GM21825 (cell line): ENCODE results near the gene SUFU.

Source experiments
- ATAC-seq: cut with Tn5 transposase; IDR thresholded peaks from one replicate; pipeline ENCODE4 v1.9.1; 2021; ENCODE audit warnings: mild to moderate bottlenecking, moderate library complexity; ENCODE audit not compliant: unreplicated experiment

SUFU gene

DNA sequence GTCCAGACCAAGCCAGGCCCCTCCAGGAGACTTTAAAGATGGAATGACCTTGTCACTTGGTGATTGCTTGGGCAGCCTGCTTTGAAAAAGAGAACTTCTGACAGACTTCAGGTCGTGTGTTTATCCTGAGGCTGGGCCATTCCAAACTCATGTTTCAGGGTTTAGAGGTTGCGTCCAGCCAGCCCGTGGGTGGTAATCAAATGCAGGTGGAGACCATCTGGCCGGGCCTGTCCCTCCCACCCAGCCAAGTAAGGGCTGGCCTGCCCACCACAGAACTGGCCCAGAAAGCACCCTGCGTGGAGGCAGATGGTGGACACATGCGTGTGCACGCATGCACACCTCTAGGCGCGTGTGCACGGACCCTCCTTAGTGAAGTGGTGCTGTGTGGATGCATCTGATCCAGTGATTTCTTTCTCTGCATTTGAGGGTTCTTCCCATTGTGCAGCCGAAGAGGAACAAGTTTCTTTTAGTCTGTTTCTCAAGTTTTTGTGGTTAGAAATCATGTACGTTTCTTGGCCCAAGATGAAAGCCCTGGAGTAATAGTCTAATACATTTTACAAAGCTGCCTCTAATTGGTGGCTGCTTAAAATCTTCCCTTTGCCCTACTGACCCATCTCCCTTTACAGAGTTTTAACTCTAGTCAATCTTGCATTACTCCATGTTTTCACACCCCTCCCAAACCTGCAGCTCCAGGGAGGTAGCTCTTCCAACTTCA lies 43.0 kb downstream of the SUFU start:
- ATAC-seq = no peak

DNA sequence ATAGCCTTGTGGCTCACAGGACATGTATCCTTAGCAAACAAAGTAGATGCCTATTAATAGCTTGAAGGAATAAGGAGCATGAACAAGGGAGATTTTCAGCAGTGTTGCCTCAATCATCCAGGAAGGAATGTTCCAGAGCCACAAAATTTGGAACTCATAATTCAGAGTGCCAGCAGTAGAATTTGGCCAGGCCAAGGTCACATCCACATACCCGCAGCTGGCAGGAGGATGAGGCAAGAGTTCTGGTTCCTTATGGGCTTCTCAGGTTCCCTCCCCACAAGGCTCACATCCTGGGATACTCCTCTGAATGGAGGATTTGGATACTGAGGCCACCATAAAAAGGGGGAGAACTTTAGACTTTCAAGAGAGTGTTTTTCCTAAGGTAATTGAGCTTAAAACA lies 45.8 kb downstream of the SUFU start:
- no peak for ATAC-seq

DNA sequence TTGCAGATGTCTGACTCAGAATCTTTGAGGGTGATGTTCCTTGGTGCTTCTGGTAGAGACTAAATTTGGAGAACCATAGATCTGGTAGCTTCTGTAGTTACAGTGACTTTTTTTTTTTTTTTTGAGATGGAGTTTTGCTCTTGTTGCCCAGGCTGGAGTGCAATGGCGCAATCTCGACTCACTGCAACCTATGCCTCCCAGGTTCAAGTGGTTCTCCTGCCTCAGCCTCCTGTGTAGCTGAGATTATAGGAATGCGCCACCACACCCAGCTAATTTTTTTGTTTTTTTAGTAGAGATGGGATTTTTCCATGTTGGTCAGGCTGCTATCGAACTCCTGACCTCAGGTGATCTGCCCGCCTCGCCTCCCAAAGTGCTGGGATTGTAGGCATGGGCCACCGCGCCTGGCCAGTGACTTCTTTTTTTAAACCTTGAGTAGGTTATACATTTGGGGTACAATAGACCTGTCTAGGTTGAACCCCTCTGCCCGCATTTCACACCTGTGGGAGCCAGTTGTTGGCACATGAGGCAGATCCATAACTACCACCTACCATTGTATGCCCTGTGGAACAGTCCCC lies 47.0 kb downstream of the SUFU start:
- no peak for ATAC-seq

DNA sequence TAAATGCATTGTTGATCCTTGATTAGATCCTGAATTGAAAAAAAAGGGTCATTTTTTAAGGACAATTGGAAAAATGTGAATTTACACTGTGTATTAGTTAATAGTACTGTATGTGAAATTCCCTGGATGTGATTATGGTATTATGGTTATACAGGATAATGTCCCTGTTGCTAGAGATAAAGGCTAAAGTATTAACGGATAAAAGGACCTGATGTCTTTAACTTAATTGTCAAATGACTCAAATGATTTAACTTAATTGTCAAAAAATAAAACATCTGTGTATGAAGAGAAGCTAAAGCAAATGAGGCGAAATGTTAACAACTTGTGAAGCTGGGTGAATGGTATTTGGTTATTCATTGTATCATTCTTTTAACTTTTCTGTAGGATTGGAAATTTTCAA lies 48.8 kb downstream of the SUFU start:
- ATAC-seq = no peak

DNA sequence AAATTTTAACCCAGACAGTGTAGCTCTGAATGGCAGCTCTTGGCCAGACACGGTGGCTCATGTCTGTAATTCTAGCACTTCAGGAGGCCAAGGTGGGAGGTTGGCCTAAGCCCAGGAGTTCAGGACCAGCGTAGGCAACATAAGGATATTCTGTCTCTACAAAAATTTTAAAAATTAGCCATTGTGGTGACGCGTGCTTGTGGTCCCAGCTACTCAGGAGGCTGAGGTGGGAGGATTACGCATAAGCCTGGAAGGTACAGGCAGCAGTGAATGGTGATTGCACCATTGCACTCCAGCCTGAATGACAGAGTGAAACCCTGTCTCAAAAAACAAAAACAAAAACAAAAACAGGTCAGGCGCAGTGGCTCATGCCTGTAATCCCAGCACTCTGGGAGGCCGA lies 50.0 kb downstream of the SUFU start:
- no peak for ATAC-seq

DNA sequence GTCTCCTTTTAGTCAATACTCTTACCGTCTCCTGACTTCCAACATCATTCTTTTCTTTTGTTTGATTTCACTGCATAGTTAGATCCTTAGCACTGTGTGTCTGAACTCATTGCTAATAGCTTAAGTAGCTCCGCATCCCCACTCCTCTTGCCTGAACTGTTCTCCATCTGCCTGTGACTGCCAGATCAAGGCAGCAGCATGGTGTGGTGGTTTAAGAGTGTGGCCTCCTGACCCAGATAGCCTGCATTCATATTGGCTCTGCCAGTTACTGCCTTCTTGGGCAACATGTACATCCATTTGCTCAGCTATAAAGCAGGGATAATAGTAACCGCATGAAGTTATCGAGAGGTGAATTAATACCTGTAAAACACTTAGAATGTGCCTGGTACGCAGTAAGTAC lies 50.8 kb downstream of the SUFU start:
- ATAC-seq = no peak

DNA sequence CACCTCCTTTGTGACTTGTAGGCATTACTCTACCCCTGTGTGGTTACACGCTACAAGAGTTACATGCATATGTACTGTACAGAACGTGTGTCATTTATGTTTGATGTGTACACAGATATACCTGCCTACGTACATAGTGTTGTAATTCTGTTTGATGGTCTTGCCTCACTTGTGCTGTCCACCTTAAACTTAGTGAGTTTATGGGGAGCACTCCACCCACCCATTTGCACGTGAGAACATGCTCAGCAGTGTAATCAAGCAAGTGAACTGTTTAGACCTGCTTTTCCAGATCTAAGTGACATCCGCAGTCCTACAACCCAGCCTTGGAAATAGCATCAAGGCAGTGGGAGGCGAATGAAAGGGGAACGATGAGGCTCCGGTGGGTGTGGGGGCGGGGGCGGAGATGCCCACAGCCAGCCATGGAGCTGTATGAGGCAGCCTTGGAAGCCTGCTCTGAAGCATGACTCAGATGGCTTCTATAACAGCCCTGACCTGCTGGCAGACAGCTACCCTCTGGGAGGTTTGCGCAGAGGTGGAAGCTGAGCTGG lies 52.1 kb downstream of the SUFU start:
- no peak for ATAC-seq

DNA sequence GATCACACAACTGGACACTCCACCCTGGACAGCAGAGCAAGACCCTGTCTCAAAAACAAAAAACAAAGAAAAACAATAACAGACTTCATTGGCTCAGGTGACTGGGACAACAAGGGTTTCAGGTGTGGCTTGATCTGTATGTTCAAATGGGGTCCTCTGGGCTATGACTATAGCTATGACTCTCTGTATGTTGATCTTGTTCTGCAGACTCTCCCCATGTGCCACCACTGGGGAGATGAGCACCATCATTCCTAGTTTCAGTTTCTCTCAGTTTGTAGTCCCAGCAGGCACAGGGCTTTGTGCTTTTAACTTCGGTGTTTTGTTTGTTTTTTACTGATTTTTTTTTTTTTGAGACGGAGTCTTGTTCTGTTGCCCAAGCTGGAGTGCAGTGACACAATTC lies 53.8 kb downstream of the SUFU start:
- no peak for ATAC-seq

DNA sequence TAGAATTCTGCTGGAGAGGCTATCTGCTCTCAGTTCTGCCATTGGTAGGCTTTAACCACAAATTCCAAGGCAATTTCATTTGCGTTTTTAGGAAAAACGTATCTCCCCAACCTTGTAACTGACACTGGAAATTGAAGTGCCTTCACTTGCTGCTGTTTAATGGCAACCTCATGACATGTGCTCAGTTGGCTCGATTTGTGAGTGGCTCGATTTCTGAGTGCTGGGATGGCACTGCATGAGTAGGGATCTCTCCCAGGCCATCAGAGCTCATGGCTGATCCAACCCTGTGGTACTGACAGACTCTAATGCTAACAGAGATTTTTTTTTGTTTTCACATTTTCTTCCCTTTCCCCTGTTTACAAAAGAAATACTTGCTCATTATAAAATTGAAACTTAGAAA lies 56.0 kb downstream of the SUFU start:
- no peak for ATAC-seq

DNA sequence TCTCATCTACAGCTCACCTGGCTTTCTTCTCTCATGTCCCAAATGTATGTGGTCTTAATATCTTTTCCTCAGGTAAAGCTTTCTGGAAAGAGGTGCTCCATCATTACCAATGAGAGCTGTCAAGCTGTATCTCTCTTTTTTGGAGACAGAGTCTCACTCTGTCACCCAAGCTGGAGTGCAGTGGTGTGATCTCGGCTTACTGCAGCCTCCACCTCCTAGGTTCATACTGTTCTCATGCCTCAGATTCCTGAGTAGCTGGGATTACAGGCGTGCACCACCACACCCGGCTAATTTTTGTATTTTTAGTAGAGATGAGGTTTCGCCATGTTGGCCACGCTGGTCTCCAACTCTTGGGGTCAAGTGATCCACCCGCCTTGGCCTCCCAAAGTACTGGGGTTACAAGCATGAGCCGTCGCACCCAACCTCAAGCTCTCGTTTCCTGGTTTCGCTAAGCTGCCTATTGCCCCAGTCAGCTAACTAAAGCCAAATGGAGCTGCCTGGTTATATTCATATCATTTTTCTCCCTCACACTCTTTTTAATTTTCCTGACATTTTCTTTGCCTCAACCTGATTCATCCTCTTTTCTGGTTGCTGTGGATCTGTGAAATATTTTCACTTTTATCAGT lies 60.5 kb downstream of the SUFU start:
- ATAC-seq = no peak

DNA sequence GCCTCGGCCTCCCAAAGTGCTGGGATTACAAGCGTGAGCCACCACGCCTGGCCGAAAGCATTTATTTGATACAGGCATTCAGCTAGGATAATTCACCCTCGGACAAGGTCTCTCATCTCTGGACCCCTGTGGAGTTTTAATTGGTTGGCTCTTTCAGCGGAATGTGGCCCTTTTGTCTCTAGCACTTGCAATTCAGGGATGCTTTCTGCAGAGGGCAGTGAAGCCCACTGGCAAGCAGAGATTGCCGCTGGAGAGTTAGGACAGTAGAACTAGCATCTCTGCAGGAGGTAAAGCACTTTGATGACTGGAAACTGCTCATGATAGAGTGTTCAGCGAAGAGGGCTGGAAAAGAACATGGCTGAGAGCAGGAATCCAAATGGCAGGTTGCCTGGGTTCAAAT lies 62.0 kb downstream of the SUFU start:
- ATAC-seq = no peak

DNA sequence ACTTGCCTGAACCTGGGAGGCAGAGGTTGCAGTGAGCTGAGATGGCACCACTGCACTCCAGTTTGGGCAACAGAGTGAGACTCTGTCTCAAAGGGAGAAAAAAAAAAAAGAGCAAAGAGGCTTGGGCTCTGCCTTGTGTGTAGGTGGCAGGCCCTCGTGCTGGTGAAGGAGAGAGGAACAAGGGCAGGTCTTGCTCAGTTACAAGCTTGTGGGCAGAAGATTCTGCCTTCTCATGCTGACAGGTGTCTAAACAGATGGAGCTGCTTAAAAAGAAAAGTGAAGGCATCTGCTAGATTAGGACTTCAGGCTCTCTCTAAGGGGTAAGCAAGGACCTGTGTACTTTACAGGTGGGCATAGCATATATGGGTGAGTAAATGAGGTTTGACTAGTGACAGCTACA lies 75.0 kb downstream of the SUFU start:
- ATAC-seq = no peak

DNA sequence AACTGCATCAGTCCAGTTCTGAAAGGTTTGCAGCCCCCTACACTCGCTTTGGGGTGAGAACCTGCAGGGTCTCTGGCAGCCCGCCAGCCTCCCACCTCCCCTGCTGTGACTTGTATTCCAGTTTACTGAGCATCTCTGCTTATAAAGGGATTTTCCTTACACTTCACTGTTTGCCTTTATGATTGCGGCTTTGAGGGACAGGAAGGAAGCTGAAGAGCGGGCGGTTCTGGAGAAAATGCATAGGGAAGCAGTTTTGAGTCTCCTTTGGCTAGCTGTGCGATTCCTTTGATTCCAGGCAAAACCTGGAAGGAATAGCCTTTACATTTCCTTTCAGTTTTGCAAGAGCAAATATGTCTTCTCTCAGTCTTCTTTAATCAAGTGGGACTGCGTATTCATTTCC lies 75.6 kb downstream of the SUFU start:
- ATAC-seq = no peak

DNA sequence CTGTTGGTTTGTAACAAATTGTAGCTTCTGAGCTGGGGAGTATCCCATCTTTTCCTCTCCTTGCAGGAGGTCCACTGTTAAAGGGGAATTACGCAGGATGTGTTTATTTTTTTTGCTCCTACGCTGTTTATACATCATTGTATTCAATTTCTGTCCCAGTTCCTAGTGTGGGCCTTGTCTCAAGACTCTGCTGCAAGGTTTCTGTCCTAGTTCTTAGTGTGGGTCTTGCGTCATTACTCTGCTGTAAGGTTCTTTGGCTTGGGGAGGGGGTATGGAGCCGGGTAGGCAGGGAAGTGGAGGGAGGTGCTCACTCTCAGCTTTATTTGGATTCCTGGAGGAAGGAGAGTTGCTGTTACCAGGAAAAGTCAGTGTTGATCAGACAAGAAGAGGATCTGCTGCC lies 76.5 kb downstream of the SUFU start:
- no peak for ATAC-seq

DNA sequence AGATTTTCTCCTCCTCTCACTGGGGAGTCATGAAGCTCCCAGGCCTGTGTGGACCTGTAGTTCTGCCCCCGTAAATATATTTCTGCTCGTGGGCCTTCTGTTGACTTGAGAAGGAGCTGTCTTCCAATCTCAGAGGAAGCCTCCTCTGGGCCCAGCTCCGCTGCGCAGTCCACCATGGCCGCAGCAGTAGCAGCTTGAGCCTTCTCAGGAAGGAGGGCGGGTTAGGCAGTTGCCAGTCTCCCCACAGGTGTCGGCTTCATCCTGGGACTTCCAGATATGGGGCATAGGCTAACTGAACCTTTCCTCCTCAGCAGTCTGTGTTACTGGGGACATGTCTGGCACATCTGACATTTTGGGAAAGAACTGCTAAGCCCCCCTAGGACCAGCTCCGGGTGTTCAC lies 77.6 kb downstream of the SUFU start:
- no peak for ATAC-seq

DNA sequence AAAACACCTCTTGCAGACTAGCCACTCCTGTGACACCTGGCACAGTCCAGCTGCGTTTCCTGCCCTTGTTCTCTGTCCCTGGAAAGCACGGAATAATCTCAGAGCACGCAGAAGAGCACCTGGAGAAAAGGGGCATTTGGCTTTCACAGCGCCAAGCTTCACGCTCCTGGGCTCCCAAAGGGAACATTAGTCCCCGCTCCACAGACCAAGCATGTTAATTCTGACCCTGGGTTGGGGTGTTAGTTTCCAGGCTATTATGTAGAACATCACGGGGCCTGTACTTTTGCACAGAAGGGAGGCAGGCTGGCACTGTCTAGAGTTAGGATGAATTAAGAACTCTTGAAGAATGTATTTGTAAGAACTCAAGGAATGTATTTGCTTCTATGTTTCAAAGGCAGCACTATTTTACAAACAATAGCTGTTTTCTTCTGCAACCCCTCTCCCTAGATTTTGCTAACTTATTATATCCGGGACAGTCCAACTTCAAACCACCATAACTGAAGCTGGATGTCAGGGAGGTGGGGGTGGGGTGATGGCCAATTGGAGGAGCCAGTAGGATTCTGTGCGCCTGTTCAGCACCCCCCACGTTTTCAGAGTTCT lies 78.3 kb downstream of the SUFU start:
- ATAC-seq = no peak

DNA sequence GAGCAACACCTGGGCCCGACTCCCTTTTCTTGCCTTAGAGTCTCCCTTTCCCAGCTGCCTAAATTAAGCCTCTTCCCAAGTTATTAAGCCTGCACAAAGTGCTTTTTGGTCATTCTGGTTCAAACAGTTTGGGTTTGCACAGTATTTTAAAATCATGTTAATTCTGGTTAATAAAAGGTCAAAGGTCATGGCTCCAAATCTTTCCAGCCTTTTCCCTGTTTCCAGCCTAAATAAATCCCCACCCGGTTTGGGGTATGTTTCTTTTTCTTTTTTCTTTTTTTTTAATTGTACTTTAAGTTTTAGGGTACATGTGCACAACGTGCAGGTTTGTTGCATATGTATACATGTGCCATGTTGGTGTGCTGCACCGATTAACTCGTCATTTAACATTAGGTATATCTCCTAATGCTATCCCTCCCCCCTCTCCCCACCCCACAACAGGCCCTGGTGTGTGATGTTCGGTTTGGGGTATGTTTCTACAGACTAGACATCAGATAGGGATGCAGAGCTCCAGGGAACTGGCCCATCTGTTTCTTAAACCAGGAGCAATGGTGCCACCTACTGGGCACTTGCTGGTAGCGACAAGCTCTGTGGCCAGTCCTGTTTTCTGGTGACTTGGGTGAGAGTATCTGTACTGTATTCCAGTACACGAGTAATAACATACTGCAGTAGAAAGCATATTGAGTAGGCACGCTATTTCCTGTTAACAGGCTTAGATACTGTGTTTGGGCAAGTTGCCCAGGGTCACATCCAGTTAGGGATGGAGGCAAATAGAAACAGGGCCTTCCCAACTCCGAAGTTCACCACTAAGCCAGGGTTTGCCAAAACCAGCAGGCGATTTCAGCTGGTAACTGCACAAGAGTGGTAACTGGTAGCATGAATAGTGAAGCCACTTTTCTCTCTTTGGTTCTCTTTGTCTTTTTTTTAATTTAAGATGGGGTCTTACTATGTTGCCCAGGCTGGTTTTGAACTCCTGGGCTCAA lies 80.0 kb downstream of the SUFU start:
- peak; percentile 79 for ATAC-seq

DNA sequence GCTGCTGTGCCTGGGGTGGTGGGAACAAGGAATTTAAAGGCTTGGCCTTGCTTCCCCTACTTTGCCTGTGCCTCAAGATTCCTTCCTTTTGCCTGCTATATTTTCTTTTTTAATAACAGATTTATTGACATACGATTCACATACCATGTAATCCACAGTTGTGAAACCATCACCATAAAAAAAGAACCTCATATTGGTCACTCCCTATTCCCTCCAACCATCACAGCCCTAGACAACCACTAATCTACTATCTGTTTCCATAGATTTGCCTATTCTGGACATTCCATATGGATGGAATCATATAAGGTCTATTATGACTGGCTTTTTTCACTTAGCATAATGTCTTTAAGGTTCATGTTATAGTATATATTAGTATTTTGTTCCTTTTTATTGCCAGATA lies 81.3 kb downstream of the SUFU start:
- no peak for ATAC-seq

DNA sequence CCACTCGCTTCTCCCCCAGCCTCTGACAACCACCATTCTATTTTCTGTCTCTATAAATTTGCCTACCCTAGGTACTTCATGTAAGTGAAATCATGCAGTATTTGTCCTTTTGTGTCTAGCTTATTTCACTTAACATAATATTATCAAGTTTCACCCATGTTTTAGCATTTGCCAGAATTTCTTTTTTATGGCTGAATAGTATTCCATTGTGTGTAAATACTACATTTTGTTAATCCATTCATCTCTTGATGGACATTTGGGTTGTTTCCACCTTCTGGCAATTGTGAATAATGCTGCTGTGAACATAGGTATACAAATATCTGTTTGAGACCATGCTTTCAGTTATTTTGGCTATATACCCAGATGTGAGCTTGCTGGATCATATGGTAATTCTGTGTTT lies 83.1 kb downstream of the SUFU start:
- ATAC-seq = no peak

DNA sequence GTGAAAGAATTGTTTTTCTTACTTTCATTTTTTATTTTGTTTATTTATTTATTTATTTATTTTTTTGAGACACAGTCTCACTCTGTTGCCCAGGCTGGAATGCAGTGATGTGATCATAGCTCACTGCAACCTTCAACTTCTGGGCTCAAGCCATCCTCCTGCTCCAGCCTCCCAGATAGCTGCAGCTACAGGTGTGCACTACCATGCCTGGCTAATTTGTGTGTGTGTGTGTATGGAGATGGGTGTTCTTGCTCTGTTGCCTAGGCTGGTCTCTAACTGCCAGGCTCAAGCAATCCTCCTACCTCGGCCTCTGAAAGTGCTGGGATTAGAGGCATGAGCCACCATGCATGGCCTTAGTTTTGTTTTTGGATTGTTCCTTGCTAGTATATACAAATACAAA lies 85.1 kb downstream of the SUFU start:
- no peak for ATAC-seq
